Measurements from ENCODE around the gene AIMP2.

- TF ChIP-seq CTCF (IDR thresholded peaks at IDR 0.05; ENCODE audit: borderline replicate concordance, extremely low read depth, low read length, poor library complexity, severe bottlenecking), result no peak
- TF ChIP-seq EZH2 (IDR thresholded peaks at IDR 0.05; ENCODE audit: borderline replicate concordance, low read depth, low read length, severe bottlenecking), result no peak
These were observed 48.5 kb downstream of the AIMP2 start for GRCh38 chr7:6057316-6058129.
